ENCODE data around the gene TRPT1. TPM values are rescaled to one million over a fixed set of nuclear protein-coding genes. Genes with fewer than 3 reads are reported as not detected.

Gene TRPT1
- total RNA-seq = 10 to 100 TPM; 58.5 to 74.6 TPM
- long read RNA-seq, transcript TRPT1-203 (7 exons, 865 nt) = major isoform, 15 of 77 reads
- long read RNA-seq, transcript TRPT1-201 (8 exons, 962 nt) = minor isoform, 12 of 77 reads
- long read RNA-seq, partial matches to known transcripts = 10 of 77 reads
- long read RNA-seq, other reads (novel, unspliced or antisense) = 39 of 77 reads

GRCh38 chr11:64225608-64226506, at the start of gene TRPT1, which contains the start of gene NUDT22:
Gene TRPT1 (minus strand): TSS chr11:64226186. CDS start chr11:64225860, 326 bp downstream.
Gene NUDT22 (plus strand): TSS chr11:64226274. CDS start chr11:64226653, 379 bp downstream.
- DNase-seq (peak; percentile 89 to 96), ATAC-seq (peak; percentile 79)
- intact Hi-C loops (cut with DNase I, micrococcal nuclease) = no loop called here

DNA sequence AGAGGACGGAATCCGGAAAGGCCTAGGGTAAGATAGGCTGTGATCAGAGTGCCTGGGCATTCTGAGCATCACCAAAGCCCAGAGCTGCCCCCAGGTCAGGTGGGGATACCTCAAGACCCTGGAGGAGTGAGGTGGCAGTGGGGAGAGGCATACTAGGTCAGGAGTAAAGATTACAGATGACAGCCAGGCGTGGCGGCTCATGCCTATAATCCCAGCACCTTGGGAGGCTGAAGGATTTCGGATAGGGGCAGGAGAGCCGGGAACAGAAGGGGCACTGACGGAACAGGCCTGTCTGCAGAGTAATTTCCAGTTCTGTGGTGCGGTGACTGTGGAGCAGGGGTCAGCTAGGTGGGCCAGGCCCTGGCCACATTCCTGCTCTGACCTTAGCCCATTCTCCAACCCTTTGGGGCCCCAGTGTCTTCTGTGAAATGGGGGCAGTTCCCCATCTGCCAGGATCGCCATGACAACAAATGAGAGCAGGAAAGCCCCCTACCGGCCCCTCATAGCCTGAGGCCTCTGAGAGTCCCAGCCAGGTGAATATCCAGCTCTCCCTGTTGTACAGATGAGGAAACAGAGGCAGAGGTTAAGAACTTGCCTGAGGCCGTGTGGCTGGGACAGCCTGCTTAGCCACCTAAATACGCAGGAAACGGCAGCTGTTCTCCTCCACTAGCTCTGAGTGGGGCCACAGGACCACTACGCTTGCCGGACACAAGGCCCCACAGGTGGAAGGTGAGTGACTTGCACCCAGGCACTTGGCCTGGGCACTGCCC, 49.2 kb upstream of the TRPT1 start:
- ATAC-seq = no peak
- DNase-seq = no peak
- intact Hi-C loops (cut with DNase I, micrococcal nuclease) = no loop called here

DNA sequence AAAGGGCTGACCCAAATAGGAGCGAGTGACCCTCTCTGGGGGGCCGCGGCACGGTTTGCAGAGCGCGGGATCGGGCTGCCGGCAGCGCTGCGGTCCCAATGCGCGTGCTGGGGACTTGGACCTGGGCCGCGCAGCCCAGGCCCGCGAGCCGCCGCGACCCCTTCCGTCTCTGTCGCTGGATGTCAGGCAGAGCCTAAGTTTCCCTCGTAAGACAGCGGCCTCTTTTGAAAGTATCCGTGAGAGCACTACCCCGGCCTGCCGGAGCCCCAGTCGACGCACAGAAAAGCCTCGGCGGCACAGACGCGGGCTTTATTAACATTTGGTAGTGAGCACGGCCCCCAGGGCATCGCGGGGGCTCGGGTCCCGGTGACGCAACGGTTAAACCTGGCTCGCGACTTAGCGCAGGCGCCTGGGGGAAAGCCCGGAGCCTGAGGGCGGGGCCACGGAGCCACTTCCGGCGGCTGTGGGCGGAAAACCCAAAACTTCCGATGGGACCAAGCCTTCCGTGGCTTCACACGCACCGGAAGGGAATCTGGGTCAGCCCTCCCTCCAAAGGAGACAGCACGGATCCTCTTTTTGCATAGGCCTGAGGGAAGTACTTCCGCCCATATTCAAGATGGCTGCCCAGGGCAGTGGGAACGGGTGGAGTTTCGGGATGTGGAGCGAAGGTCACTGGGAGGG, 43.7 kb upstream of the TRPT1 start:
- ATAC-seq = peak; percentile 68
- peak; percentile 97 to 99 for DNase-seq
- intact Hi-C loops (cut with DNase I, micrococcal nuclease) = no loop called here

DNA sequence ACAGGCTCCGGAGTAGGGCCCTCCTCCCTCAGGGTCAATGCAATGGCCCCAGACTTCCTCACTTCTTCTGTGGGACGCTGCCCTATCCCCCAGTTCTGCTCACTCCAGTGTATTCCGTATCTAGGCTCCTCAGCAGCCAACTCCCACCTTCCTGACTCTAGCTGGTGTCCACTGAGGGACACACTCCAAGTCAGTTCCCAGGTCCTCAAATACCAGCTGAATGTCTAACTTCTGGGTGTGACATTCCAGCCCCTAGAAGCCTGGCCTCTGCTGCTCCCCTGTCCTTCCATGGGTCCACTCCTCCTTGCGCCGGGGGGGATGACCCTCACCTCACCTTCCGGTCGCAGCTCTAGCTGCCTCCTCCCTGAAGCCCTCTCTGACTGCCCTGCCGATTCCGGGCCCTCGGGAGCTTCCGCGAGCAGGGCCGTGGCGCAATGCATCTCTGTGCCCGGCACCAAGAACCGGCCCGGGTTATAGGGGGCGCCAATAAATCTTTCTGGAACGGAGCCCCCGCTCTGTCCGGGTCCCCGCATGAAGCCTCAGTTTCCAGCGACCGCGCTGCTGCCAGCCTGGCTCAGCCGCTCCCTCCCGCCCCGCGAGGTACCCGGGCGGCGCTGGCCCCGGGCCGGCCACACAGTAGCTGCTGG, 43.0 kb upstream of the TRPT1 start:
- intact Hi-C loops (cut with DNase I, micrococcal nuclease) = no loop called here
- peak; percentile 75 to 81 for DNase-seq
- peak; percentile 25 for ATAC-seq

DNA sequence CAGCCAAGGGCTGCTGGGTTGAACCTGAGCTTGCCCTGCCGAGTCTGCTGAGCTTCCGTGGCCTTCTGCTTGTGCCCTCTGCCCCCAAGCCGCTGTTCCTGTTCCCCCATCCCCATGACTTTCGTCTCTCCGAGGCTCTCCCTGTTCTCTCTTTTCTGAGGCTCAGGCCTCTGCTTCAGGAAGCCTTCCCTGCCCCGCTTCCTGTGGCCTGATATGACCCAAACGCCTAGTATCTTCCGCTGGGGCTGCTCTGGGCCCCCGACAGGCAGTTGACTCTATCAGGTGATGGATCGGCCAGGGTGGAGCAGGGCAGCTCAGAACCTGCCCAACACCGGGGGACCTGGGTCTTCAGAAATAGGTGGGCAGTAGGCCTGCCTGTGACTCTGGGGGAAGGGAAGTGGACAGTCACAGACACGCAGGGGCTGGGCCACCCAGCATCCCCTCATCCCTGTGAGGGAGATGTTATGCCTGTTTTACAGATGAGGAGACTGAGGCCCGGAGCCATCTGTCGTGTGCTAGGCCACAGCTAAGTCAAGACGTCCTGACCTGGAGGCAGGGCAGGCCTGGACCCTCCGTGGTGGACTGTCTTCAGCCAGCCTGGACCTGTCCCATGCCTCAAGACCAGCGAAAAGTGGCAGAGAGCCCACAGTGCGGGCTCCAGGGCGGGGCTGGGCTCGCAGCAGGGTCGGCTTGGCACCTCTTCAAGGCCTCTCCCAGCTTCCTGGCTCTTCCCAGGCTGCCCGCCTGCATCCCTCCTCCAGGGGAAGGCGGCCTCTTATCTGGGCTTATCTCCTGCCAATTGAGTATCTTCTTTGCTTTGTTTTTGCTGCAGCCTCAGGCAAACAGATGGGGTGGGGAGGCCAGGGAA, 42.3 kb upstream of the TRPT1 start:
- ATAC-seq (peak; percentile 25), DNase-seq (peak; percentile 83 to 85)
- intact Hi-C loops (cut with DNase I, micrococcal nuclease) = no loop called here

DNA sequence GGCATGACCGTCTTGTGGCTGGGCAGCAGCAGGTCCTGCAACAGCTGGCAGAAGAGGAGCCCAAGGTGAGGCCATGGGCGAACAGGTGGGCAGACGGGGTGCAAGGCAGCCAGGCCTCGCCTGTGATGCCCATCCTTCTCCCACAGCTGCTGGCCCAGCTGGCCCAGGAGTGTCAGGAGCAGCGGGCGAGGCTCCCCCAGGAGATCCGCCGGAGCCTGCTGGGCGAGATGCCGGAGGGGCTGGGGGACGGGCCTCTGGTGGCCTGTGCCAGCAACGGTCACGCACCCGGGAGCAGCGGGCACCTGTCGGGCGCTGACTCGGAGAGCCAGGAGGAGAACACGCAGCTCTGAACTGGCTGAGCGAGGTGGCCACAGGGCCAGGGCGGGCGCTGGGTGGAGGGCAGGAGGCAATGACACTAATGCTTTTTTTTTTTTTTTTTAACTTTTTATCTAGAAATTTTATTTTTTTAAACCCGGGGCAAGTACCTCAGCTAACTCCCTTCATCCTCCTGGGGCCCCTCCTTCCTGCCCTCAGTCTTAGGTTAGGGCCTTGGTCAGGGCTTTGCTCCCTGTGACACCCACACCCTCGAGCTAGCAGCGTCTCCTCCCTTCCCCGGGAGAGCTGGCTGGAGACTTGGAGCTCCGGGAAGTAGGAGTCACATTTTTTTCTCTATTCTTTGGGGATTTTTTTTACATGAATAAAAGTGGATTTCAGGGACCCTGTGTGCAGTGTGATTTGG, 41.4 kb upstream of the TRPT1 start:
- ATAC-seq = no peak
- intact Hi-C loops (cut with DNase I, micrococcal nuclease) = no loop called here

GRCh38 chr11:64266339-64266738, 40.4 kb upstream of the TRPT1 start:
- intact Hi-C loops (cut with DNase I, micrococcal nuclease) = no loop called here
- no peak for DNase-seq
- no peak for ATAC-seq

More for the DNA sequence above, 41.4 kb upstream of the TRPT1 start:
- peak in 1 of 2 donors; percentile 37 for DNase-seq

DNA sequence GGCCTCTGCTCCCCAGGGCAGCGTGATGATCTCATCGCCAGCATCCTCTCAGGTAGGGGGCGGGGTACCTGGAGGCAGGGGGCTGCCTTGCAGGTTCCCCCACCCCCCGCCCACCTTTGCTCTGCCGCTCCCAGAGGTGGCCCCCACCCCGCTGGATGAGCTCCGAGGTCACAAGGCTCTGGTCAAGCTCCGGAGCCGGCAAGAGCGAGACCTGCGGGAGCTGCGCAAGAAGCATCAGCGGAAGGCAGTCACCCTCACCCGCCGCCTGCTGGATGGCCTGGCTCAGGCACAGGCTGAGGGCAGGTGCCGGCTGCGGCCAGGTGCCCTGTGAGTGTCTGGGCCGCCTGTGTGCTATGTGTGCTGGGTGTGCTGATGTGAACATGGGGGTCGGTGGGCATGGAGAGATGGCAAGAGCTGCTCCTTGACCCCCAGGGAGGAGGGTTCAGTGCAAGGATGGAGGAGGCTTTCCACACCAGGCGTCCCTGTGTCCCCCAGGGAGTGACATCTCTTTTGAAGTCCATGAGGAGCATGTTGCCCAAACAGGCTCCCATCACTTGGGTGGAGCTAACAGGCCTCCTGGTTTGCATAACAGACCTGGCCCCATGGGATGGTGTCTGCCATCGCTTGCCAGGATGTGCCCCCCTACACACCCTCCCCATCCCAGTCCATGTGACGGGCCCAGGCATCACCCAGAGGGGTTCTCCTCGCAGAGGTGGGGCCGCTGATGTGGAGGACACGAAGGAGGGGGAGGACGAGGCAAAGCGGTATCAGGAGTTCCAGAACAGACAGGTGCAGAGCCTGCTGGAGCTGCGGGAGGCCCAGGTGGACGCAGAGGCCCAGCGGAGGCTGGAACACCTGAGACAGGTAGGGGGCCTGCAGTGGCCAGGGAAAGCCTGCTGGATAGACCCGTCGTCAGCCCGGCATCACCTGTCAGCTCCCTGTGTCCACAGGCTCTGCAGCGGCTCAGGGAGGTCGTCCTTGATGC, 39.5 kb upstream of the TRPT1 start:
- intact Hi-C loops (cut with DNase I, micrococcal nuclease) = no loop called here
- ATAC-seq (no peak), DNase-seq (no peak)

GRCh38 chr11:64264371-64264852, 38.4 kb upstream of the TRPT1 start:
- ATAC-seq (no peak), DNase-seq (no peak)
- intact Hi-C loops (cut with DNase I, micrococcal nuclease) = no loop called here

GRCh38 chr11:64263947-64264317, 37.9 kb upstream of the TRPT1 start:
- intact Hi-C loops (cut with DNase I, micrococcal nuclease) = no loop called here
- ATAC-seq (no peak), DNase-seq (no peak)

DNA sequence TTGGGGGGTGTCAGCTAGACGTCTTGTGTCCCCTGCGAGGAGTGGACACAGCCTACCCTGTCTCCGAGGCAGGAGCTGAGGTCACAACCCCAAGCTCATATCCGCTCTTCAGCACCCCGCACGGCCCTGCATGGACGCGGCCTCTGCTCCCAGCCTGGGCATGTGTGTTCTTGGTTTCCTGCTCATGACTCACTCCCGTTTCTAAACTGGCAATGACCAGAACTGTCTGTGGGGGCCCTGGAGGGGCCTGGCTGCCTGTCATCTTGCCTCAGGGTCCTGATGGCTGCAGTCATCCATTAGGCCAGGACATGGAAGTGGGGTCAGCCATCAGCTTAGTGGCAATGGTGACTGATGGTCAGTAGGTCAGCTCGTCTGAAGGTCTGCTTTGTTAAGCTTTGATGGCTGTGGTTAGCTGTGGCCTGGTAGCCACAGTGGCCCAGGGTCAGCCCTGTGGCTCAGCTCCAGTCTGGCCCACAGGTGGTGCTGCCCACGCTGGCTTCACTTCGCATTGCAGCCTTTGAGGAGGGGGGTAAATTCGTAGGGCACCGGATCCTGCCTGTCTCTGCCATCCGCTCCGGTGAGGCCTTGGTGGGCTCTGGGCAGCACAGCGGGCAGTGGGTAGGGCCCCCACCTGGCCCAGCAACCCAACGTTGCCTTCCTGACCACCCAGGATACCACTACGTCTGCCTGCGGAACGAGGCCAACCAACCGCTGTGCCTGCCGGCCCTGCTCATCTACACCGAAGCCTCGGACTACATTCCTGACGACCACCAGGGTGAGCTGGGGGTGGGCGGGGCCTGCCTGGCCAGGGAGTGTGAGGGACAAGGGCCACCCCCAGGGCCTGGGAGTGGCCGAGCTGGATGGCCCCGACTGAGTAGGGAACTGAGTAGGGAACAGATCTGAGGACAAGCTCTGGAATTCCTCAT, 37.3 kb upstream of the TRPT1 start:
- intact Hi-C loops (cut with DNase I, micrococcal nuclease) = no loop called here
- DNase-seq (no peak), ATAC-seq (no peak)

GRCh38 chr11:64262271-64263002, 36.5 kb upstream of the TRPT1 start:
- ATAC-seq = no peak
- no peak for DNase-seq
- intact Hi-C loops (cut with DNase I, micrococcal nuclease) = no loop called here

DNA sequence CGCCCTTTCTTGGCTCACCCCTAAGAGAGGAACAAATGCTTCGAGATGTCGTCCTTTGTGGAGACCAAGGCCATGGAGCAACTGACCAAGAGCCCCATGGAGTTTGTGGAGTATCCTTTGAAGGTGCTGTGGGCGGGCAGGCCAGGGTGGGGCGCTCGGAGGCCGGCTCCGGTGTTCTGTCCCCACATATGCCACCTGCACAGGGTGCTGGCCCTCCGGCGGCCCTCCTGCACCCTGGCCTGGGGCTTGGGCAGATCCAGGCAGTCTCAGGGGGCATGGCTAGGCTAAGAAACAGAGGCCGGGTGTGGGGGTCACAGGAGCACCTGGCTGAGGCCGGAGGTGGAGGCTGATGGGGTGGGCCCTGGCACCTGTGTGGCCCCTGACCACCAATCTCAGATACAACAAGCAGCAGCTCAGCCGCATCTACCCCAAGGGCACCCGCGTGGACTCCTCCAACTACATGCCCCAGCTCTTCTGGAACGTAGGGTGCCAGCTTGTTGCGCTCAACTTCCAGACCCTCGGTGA, 35.6 kb upstream of the TRPT1 start:
- DNase-seq (no peak), ATAC-seq (no peak)
- intact Hi-C loops (cut with DNase I, micrococcal nuclease) = no loop called here

All from left colon (tissue), 2 donors.